Stimulated activated CD4-positive, alpha-beta T cell treated with anti-CD3 and anti-CD28 coated beads, TNF-alpha, amount 100 ng/mL, for 48 hours (primary cell): Measurements from ENCODE around the gene KLRG1.

ENCODE experiments used
- DNase-seq, 3 donors: peaks; one replicate each; pipeline ENCODE4 v3.0.0-alpha.2; 2020; ENCODE audit warnings: low read depth in 3 of 3

KLRG1 gene

GRCh38 chr12:8985213-8985754 is 4.1 kb upstream of the KLRG1 start:
- DNase-seq, result no peak

- DNase-seq, result no peak
Observed at GRCh38 chr12:8987163-8987562, 2.2 kb upstream of the KLRG1 start.

GRCh38 chr12:8987685-8988084 is 1.7 kb upstream of the KLRG1 start:
- no peak for DNase-seq

- no peak for DNase-seq
Observed at GRCh38 chr12:8991371-8992345, 2.3 kb downstream of the KLRG1 start.

- no peak for DNase-seq
Observed at GRCh38 chr12:8993827-8994226, 4.5 kb downstream of the KLRG1 start.

GRCh38 chr12:8995021-8995775 is 5.9 kb downstream of the KLRG1 start:
- no peak for DNase-seq

GRCh38 chr12:8996682-8997405 is 7.5 kb downstream of the KLRG1 start:
- peak in 1 of 3 donors; percentile 3 for DNase-seq

GRCh38 chr12:9001233-9001632 is 11.9 kb downstream of the KLRG1 start:
- DNase-seq, result no peak

- no peak for DNase-seq
Observed at GRCh38 chr12:9002335-9002734, 13.0 kb downstream of the KLRG1 start.

GRCh38 chr12:9022592-9022991 is 33.2 kb downstream of the KLRG1 start:
- no peak for DNase-seq

GRCh38 chr12:9024512-9024911 is 35.2 kb downstream of the KLRG1 start:
- DNase-seq, result no peak

GRCh38 chr12:9027161-9028059 is 38.1 kb downstream of the KLRG1 start:
- DNase-seq, result peak in 2 of 3 donors; percentile 28 to 41

GRCh38 chr12:9030776-9031175 is 41.4 kb downstream of the KLRG1 start:
- DNase-seq, result no peak

- no peak for DNase-seq
Observed at GRCh38 chr12:9032202-9032964, 43.0 kb downstream of the KLRG1 start.

- no peak for DNase-seq
Observed at GRCh38 chr12:9033265-9033887, 44.0 kb downstream of the KLRG1 start.

GRCh38 chr12:9034095-9034494 is 44.7 kb downstream of the KLRG1 start:
- no peak for DNase-seq

GRCh38 chr12:9036227-9036626 is 46.9 kb downstream of the KLRG1 start:
- DNase-seq, result no peak

- no peak for DNase-seq
Observed at GRCh38 chr12:9037431-9037830, 48.1 kb downstream of the KLRG1 start.

- no peak for DNase-seq
Observed at GRCh38 chr12:9039397-9039977, 50.1 kb downstream of the KLRG1 start.
